ENCODE measurements around the gene MSLN. TPM values are rescaled to one million over a fixed set of nuclear protein-coding genes. Genes with fewer than 3 reads are reported as not detected.

MSLN gene
- total and polyA plus RNA-seq, 2 of the 8 experiments (the other 6 are each of a cell fraction or from before 2014, with no cell fraction given) = 0.28 to 0.50 TPM

DNA sequence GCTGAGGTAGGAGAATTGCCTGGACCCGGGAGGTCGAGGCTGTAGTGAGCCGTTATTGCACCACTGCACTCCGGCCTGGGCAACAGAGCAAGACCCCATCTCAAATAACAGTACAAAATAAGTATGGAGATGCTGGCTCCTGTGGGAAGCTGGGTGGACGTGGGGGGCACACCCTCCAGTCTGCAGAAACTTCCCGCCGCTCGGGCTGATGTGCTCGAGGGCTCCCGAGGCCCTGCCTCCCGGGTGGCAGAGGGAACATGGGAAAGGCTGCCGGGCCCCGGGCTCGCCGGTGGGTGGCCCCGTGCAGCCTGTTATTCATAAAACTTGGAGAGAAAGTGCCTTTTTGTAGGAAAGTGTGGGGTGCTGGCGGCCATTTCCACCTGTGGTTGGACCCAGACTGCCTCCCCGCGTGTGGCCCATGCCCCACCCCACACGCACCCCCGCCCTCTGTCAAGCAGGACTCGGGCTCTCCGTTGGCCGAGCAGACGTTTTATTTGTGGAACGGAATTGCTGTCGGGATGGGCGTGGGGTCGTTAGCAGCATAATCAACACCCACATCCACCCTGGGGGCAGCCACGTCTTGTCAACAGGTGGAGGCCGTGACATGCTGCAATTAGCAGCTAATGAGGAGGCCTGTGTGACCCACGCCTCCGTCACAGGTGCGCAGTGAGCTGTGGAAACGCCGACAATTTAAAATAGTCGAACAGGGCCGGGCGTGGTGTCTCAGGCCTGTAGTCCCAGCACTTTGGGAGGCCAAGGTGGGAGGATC lies 12.4 kb upstream of the MSLN start:
- no peak overlapping the region for H2BK15ac ChIP-seq (ENCODE audit: low read length)
- H3K9ac ChIP-seq (replicated peaks in 1 of 4; ENCODE audit: extremely low read depth in 1 of 4, low read depth in 3 of 4, low read length in 3 of 4) = no peak overlapping the region
- H4K5ac ChIP-seq (ENCODE audit: insufficient read length, low read depth, low read length) = no peak overlapping the region
- H3K14ac ChIP-seq (ENCODE audit: insufficient read length) = no peak overlapping the region
- no peaks in the 10 kb centered on the region for H4K20me1 ChIP-seq (replicated peaks in 1 of 2; ENCODE audit: control insufficient read depth in 1 of 2, insufficient read depth in 2 of 2, low read length in 2 of 2)
- no peak overlapping the region for H2BK20ac ChIP-seq (ENCODE audit: low read length)
- no peak overlapping the region for H4K8ac ChIP-seq (ENCODE audit: extremely low read depth, insufficient read depth, low read length)
- ChIA-PET POLR2A (ENCODE audit: partially characterized antibody) (interaction anchor here (0.7 to 1.9 kb wide), 7 partner anchors 9 to 112 kb away, joined by 3 to 7 read pairs (median 4); partner anchors contain the start of genes CHTF18, MSLN and RPUSD1), CTCF (ENCODE audit: partially characterized antibody) (interaction anchor here (0.5 to 35.8 kb wide), 7 partner anchors 7 to 380 kb away, joined by 3 to 977 read pairs (median 18); partner anchors contain the start of genes ANTKMT, CCDC78, CIAO3 and FBXL16)
- H3K79me1 ChIP-seq (ENCODE audit: low read depth, low read length) = no peaks in the 10 kb centered on the region
- no peak overlapping the region for H2BK120ac ChIP-seq (replicated peaks; ENCODE audit: low read depth, low read length)
- H3K56ac ChIP-seq (replicated peaks; ENCODE audit: insufficient read length, low read depth, low read length) = no peak overlapping the region
- H3K4me2 ChIP-seq (ENCODE audit: insufficient read depth in 1 of 2, low read depth in 2 of 2, low read length in 2 of 2) = no peak overlapping the region
- no peak overlapping the region for H2AFZ ChIP-seq (ENCODE audit: low read length)
- H3K27me3 ChIP-seq (replicated peaks in 1 of 4; ENCODE audit: control insufficient read depth in 3 of 4, extremely low read depth in 1 of 4, insufficient read depth in 3 of 4, low read length in 3 of 4) = no peaks in the 10 kb centered on the region
- no peaks in the 10 kb centered on the region for H3K36me3 ChIP-seq (ENCODE audit: control insufficient read depth in 2 of 4, insufficient read depth in 4 of 4, low read length in 3 of 4)
- no peak for TF ChIP-seq FOSL1 (IDR thresholded peaks at IDR 0.05; ENCODE audit: insufficient read depth, low read depth, low read length)
- TF ChIP-seq, protein P1, sequence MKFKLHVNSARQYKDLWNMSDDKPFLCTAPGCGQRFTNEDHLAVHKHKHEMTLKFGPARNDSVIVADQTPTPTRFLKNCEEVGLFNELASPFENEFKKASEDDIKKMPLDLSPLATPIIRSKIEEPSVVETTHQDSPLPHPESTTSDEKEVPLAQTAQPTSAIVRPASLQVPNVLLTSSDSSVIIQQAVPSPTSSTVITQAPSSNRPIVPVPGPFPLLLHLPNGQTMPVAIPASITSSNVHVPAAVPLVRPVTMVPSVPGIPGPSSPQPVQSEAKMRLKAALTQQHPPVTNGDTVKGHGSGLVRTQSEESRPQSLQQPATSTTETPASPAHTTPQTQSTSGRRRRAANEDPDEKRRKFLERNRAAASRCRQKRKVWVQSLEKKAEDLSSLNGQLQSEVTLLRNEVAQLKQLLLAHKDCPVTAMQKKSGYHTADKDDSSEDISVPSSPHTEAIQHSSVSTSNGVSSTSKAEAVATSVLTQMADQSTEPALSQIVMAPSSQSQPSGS (IDR thresholded peaks at IDR 0.05; ENCODE audit: low read length) = no peak
- TF ChIP-seq SP1 (IDR thresholded peaks at IDR 0.05; ENCODE audit: low read depth, low read length) = no peak
- TF ChIP-seq SUZ12 (IDR thresholded peaks at IDR 0.05; ENCODE audit: low read length) = no peak
- no peak overlapping the region for H4K91ac ChIP-seq (replicated peaks; ENCODE audit: insufficient read length, low read length)
- DNase-seq (ENCODE audit: low read depth in 1 of 2, low spot score in 2 of 2) (no peak), FAIRE-seq (no peak)
- H3K79me2 ChIP-seq (ENCODE audit: control insufficient read depth in 1 of 2, insufficient read depth in 2 of 2, low read length in 2 of 2) = no peaks in the 10 kb centered on the region
- no peak overlapping the region for H3K4ac ChIP-seq (replicated peaks; ENCODE audit: insufficient read length, low read depth, low read length)
- no peak overlapping the region for H2AK5ac ChIP-seq (ENCODE audit: low read depth, low read length)
- no peaks in the 10 kb centered on the region for H3K9me3 ChIP-seq (ENCODE audit: insufficient read depth in 2 of 2, low read depth in 1 of 2, low read length in 1 of 2)
- no peak overlapping the region for H3K18ac ChIP-seq (ENCODE audit: extremely low read depth, low read length)
- no peak overlapping the region for H2BK12ac ChIP-seq (ENCODE audit: low read depth, low read length)
- no peaks in the 10 kb centered on the region for H3K23me2 ChIP-seq (ENCODE audit: low read depth, low read length)
- no peak overlapping the region for H2BK5ac ChIP-seq (ENCODE audit: low read depth, low read length)
- no peak overlapping the region for H3K27ac ChIP-seq (ENCODE audit: low read depth, low read length)
- H3K23ac ChIP-seq (ENCODE audit: insufficient read length) = no peak overlapping the region
- H3K4me3 ChIP-seq (ENCODE audit: extremely low read depth in 1 of 4, insufficient read depth in 2 of 4, low read depth in 3 of 4, low read length in 4 of 4) = no peak overlapping the region
- peaks cover 3 to 12% (median 5%) of the 10 kb centered on the region in 4 experiments; a peak in 5 of 7 replicates for H3K4me1 ChIP-seq (replicated peaks in 1 of 4; ENCODE audit: control insufficient read depth in 3 of 4, insufficient read depth in 4 of 4, low read length in 3 of 4)
- WGBS, 2 experiments (ENCODE audit: extremely low coverage in 1 of 2, insufficient coverage in 1 of 2, insufficient read length in 1 of 2, insufficient replicate concordance in 2 of 2, low coverage in 1 of 2, low lambda C conversion rate in 2 of 2, missing lambda C conversion rate in 1 of 2) = 94% methylated on average over 33 of the region's 39 CpGs; no CpG with 5 or more reads in 1 of the 2 experiments
